GM19372 (cell line): ENCODE data around the gene PDXDC1.
"Not testable (repeated sequence)": the region's sequence is repeated elsewhere in the genome, so short reads cannot be mapped to it uniquely, and the experiment has no call there.

Source experiments
- ATAC-seq: cut with Tn5 transposase; IDR thresholded peaks from one replicate; pipeline ENCODE4 v1.9.1; 2021; ENCODE audit warnings: mild to moderate bottlenecking, low read depth, moderate library complexity; ENCODE audit not compliant: unreplicated experiment

Gene PDXDC1

GRCh38 chr16:15057681-15058417 is 83.0 kb downstream of the PDXDC1 start:
- ATAC-seq = no peak

GRCh38 chr16:15059324-15059723 is 84.5 kb downstream of the PDXDC1 start:
- no peak for ATAC-seq

GRCh38 chr16:15062085-15062810 is 87.4 kb downstream of the PDXDC1 start:
- not testable (repeated sequence) for ATAC-seq

DNA sequence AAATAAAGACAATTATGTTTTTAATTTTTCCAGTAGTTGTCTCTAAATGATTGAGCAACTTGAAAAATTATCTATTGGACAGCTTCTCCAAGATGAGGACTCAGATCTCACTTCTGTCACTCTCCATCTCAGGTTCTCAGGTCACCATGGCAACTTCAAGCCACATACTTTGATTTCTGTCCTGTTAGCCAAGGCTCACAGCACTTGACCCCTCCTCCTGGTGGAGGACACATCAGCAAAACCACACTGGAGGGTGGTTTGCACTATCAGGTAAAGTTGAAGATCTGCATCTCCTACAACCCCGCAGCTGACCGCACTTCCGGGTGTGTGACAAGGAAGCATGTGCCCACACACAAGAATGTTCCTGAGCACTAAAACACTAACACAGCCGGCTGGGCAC is 91.1 kb downstream of the PDXDC1 start:
- not testable (repeated sequence) for ATAC-seq

DNA sequence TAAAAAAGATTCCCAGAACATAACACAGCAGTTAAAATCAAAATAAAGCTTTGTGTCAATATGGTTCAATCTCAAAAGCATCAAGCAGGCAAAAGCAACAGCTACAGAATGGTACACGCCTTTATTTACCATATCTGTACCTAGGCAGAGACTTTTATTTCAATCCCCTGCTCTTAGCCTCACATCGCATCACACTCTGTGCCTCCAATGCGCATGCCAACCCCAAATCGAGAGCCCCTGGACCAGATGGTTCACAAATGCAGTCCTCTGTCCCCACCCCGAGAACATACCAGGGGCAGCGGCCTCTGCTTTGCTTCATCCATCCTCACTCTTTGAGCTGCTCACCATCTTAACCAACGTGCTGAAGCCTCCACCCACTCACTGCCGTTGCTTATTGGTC is 91.9 kb downstream of the PDXDC1 start:
- not testable (repeated sequence) for ATAC-seq

DNA sequence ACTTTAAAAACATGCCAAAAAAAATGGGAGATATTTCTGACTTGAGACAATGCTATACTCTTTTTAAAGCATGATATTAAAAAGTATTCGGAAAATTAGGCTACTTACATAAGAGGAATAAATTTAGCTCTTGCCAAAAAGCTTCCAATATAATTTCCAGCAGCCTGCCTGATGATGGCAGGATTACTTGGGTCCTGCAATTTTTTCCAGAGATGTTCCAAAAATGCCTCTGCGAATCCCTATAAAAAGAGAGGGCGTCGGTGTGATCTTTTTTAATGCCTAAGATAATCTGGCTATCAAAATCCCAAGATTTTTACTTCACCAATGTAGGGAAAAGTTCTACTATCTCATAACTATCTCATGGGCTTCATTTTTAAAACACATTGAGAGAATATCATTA is 96.2 kb downstream of the PDXDC1 start:
- ATAC-seq = not testable (repeated sequence)

GRCh38 chr16:15071916-15072769 is 97.3 kb downstream of the PDXDC1 start:
- not testable (repeated sequence) for ATAC-seq

DNA sequence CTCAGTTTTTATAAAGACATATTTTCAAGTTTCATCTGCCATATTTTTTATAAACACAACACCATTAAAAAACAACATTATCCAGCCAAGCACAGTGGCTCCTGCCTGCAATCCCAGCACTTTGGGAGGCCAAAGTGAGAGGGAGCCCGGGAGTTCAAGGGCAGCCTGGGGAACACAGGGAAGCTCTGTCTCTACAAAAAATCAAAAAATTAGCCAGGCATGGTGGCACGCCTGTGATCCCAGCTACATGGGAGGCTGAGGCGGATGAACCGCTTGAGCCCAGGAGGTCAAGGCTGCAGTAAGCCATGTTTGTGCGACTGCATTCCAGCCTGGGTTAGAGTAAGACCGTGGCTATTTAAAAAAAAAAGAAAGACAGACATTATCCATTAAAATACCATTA is 98.3 kb downstream of the PDXDC1 start:
- ATAC-seq = no peak

DNA sequence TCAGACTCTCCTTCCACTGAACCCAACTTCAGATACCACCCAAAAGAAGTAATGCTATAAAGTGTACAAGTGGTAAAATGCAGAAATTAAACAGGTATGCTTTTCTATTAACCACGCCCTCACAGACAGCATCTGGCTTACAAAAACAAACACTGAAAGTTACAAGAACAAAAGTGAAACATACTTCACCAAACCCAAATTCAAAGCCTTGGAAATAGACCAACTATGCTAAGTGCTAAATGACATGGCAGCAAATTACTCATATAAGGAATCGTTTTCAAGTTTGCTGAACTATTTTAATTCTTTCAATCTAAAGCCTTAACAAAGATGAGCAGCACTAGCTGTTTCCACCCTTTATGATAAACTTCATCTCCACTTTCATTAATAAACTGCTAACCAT is 101.3 kb downstream of the PDXDC1 start:
- ATAC-seq = not testable (repeated sequence)

GRCh38 chr16:15080883-15081282 is 106.1 kb downstream of the PDXDC1 start:
- ATAC-seq = not testable (repeated sequence)

- ATAC-seq = not testable (repeated sequence)
Observed at GRCh38 chr16:15082788-15083187, 108.0 kb downstream of the PDXDC1 start.

GRCh38 chr16:15090663-15091269 is 115.9 kb downstream of the PDXDC1 start:
- not testable (repeated sequence) for ATAC-seq

DNA sequence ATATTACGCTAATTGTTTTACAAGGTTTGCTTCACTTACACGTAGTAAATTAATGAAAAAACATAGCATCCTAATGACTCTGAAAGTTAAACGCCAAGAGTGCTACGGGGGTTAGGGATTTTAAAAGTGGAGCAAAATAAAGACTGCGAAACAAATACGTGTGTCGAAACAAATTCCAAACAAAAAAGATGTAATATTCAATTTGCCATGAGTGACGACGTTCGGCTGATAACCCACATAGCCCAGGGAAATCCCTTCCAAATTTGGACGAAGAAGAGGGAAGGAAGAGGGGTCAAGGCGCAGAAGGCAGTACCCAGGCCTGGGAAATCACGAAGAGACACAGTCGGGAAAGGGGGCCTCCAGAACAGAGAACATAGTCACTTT is 118.7 kb downstream of the PDXDC1 start:
- not testable (repeated sequence) for ATAC-seq

GRCh38 chr16:15093955-15094827 is 119.4 kb downstream of the PDXDC1 start, which contains the start of gene RRN3:
Gene RRN3 (minus strand): TSS chr16:15094272. CDS start chr16:15094233, 39 bp downstream.
- peak; percentile 99 for ATAC-seq

GRCh38 chr16:15096583-15096972 is 121.8 kb downstream of the PDXDC1 start:
- not testable (repeated sequence) for ATAC-seq

DNA sequence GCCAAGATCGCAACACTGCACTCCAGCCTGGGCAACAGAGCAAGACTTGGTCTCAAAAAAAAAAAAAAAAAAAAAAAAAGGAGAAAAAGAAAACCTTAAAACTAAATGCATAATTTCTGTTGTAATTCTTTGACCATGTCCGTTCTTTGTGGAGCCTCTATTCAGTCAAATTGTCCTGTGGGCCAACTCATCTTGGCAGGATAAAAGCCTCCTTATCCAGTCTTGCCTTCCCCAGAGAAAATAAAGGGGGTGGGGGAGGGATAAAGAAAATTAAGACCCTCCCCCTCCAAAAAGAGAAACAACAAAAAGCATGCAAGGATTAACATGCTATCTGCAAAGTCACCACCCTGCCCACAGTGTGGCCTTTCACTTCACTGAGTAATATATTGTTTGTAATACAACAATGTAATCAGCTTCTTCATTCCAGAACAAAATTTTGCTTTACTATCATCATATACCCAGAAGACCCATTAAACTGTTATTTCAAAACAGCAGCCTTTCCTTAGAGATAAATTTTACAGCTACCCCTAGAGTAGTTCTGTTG is 124.6 kb downstream of the PDXDC1 start:
- not testable (repeated sequence) for ATAC-seq

- not testable (repeated sequence) for ATAC-seq
Observed at GRCh38 chr16:15100372-15100987, 125.7 kb downstream of the PDXDC1 start.

- not testable (repeated sequence) for ATAC-seq
Observed at GRCh38 chr16:15127641-15128425, 153.0 kb downstream of the PDXDC1 start.
